Neuron (in vitro differentiated cells): ENCODE results near the gene KRTAP4-11.
"Not testable (repeated sequence)": the region's sequence is repeated elsewhere in the genome, so short reads cannot be mapped to it uniquely, and the experiment has no call there.

Experiments used
- H2AFZ ChIP-seq: one replicate; pipeline ENCODE4 v1.6.1; 2013; ENCODE audit warnings: low read depth, mild to moderate bottlenecking, inconsistent platforms, low read length, moderate library complexity
- H3K27me3 ChIP-seq: one replicate; pipeline ENCODE4 v1.6.1; 2013; ENCODE audit warnings: low read length; ENCODE audit not compliant: insufficient read depth
- H3K36me3 ChIP-seq: one replicate; pipeline ENCODE4 v1.6.1; 2013; ENCODE audit warnings: low read length; ENCODE audit not compliant: insufficient read depth
- H3K4me1 ChIP-seq: one replicate; pipeline ENCODE4 v1.6.1; 2013; ENCODE audit warnings: low read length; ENCODE audit not compliant: insufficient read depth
- H3K4me3 ChIP-seq: 2 replicates; pipeline ENCODE4 v1.5.1; 2013; ENCODE audit warnings: mild to moderate bottlenecking, low read length, moderate library complexity
- H3K9me3 ChIP-seq: one replicate; pipeline ENCODE4 v1.6.1; 2013; ENCODE audit warnings: low read length

The KRTAP4-11 gene

GRCh38 chr17:41117846-41118386 is at the start of gene KRTAP4-11:
TSS of gene KRTAP4-11 (minus strand) at chr17:41118373. CDS start at chr17:41118315, 58 bp downstream.
- H3K4me1 ChIP-seq, H3K36me3 ChIP-seq, H3K9me3 ChIP-seq, H3K27me3 ChIP-seq, H3K4me3 ChIP-seq, H2AFZ ChIP-seq: not testable (repeated sequence)

- no peaks in the 10 kb centered on the region for H3K9me3 ChIP-seq
- no peak overlapping the region for H2AFZ ChIP-seq
- H3K27me3 ChIP-seq = no peaks in the 10 kb centered on the region
- H3K4me1 ChIP-seq = no peaks in the 10 kb centered on the region
- no peaks in the 10 kb centered on the region for H3K36me3 ChIP-seq
- no peak overlapping the region for H3K4me3 ChIP-seq
Measured at GRCh38 chr17:41167561-41167960, 49.4 kb upstream of the KRTAP4-11 start.

- Histone ChIP-seq H3K36me3 (no peaks in the 10 kb centered on the region), H2AFZ (no peak overlapping the region), H3K4me1 (no peaks in the 10 kb centered on the region), H3K4me3 (no peak overlapping the region), H3K9me3 (no peaks in the 10 kb centered on the region), H3K27me3 (no peaks in the 10 kb centered on the region)
Measured at GRCh38 chr17:41163828-41164227, 45.7 kb upstream of the KRTAP4-11 start.

GRCh38 chr17:41160648-41161047 is 42.5 kb upstream of the KRTAP4-11 start, which contains the start of gene KRTAP4-4:
TSS of gene KRTAP4-4 (minus strand) at chr17:41160748. CDS start at chr17:41160691, 57 bp downstream.
- Histone ChIP-seq H3K4me1 (no peaks in the 10 kb centered on the region), H3K27me3 (no peaks in the 10 kb centered on the region), H3K4me3 (no peak within 1 kb of the TSS), H3K9me3 (no peaks in the 10 kb centered on the region), H3K36me3 (no peaks in the 10 kb centered on the region), H2AFZ (no peak within 1 kb of the TSS)

GRCh38 chr17:41160190-41160589 is 42.0 kb upstream of the KRTAP4-11 start:
- not testable (repeated sequence) for H3K4me3 ChIP-seq, H3K36me3 ChIP-seq, H3K27me3 ChIP-seq, H2AFZ ChIP-seq, H3K9me3 ChIP-seq, H3K4me1 ChIP-seq

- H3K4me3 ChIP-seq = no peak overlapping the region
- H2AFZ ChIP-seq = no peak overlapping the region
- no peaks in the 10 kb centered on the region for H3K36me3 ChIP-seq
- H3K4me1 ChIP-seq = no peaks in the 10 kb centered on the region
- H3K9me3 ChIP-seq = no peaks in the 10 kb centered on the region
- no peaks in the 10 kb centered on the region for H3K27me3 ChIP-seq
Measured at GRCh38 chr17:41153856-41154255, 35.7 kb upstream of the KRTAP4-11 start.

GRCh38 chr17:41151525-41151924 is 33.4 kb upstream of the KRTAP4-11 start:
- no peaks in the 10 kb centered on the region for H3K4me1 ChIP-seq
- H3K36me3 ChIP-seq = no peaks in the 10 kb centered on the region
- H3K4me3 ChIP-seq = no peak overlapping the region
- H2AFZ ChIP-seq = no peak overlapping the region
- H3K27me3 ChIP-seq = no peaks in the 10 kb centered on the region
- no peaks in the 10 kb centered on the region for H3K9me3 ChIP-seq

GRCh38 chr17:41150026-41150425 is 31.9 kb upstream of the KRTAP4-11 start:
- no peaks in the 10 kb centered on the region for H3K27me3 ChIP-seq
- no peaks in the 10 kb centered on the region for H3K9me3 ChIP-seq
- H3K36me3 ChIP-seq = no peaks in the 10 kb centered on the region
- no peaks in the 10 kb centered on the region for H3K4me1 ChIP-seq
- no peak overlapping the region for H2AFZ ChIP-seq
- no peak overlapping the region for H3K4me3 ChIP-seq

- Histone ChIP-seq H3K27me3 (no peaks in the 10 kb centered on the region), H3K4me3 (no peak within 1 kb of the TSS), H3K9me3 (no peaks in the 10 kb centered on the region), H3K36me3 (no peaks in the 10 kb centered on the region), H2AFZ (no peak within 1 kb of the TSS), H3K4me1 (no peaks in the 10 kb centered on the region)
Measured at GRCh38 chr17:41149652-41149985, 31.4 kb upstream of the KRTAP4-11 start, which contains the start of gene KRTAP4-5. TSS of gene KRTAP4-5 (minus strand) at chr17:41149825. CDS start at chr17:41149767, 58 bp downstream.

GRCh38 chr17:41148971-41149651 is 30.9 kb upstream of the KRTAP4-11 start:
- not testable (repeated sequence) for H3K27me3 ChIP-seq, H2AFZ ChIP-seq, H3K9me3 ChIP-seq, H3K4me1 ChIP-seq, H3K4me3 ChIP-seq, H3K36me3 ChIP-seq

- no peaks in the 10 kb centered on the region for H3K9me3 ChIP-seq
- H3K27me3 ChIP-seq = no peaks in the 10 kb centered on the region
- H3K36me3 ChIP-seq = no peaks in the 10 kb centered on the region
- H2AFZ ChIP-seq = no peak overlapping the region
- no peaks in the 10 kb centered on the region for H3K4me1 ChIP-seq
- no peak overlapping the region for H3K4me3 ChIP-seq
Measured at GRCh38 chr17:41147531-41148204, 29.5 kb upstream of the KRTAP4-11 start.

GRCh38 chr17:41145261-41145660 is 27.1 kb upstream of the KRTAP4-11 start:
- no peak overlapping the region for H3K4me3 ChIP-seq
- H3K36me3 ChIP-seq = no peaks in the 10 kb centered on the region
- H3K4me1 ChIP-seq = no peaks in the 10 kb centered on the region
- no peak overlapping the region for H2AFZ ChIP-seq
- no peaks in the 10 kb centered on the region for H3K9me3 ChIP-seq
- H3K27me3 ChIP-seq = no peaks in the 10 kb centered on the region

GRCh38 chr17:41144846-41145245 is 26.7 kb upstream of the KRTAP4-11 start:
- Histone ChIP-seq H3K4me3 (no peak overlapping the region), H3K4me1 (no peaks in the 10 kb centered on the region), H3K36me3 (no peaks in the 10 kb centered on the region), H3K9me3 (no peaks in the 10 kb centered on the region), H3K27me3 (no peaks in the 10 kb centered on the region), H2AFZ (no peak overlapping the region)
